ENCODE data around the gene MINDY1. TPM values are rescaled to one million over a fixed set of nuclear protein-coding genes. Genes with fewer than 3 reads are reported as not detected.
A peak's percentile ranks its signal among the peaks of the same experiment; 100 is the strongest.

MINDY1 gene
- total and polyA plus RNA-seq, 4 donors: 7.8 to 31.0 (median 16.7) TPM

- no peak overlapping the region for H3K27ac ChIP-seq (ENCODE audit: low read depth in 1 of 2, low read length in 1 of 2)
- H3K36me3 ChIP-seq (ENCODE audit: control insufficient read depth in 4 of 4, insufficient read depth in 4 of 4, low read length in 4 of 4): peaks cover 17 to 24% (median 23%) of the 10 kb centered on the region in 4 donors
- H3K9ac ChIP-seq (ENCODE audit: insufficient read depth in 1 of 2, low read length in 2 of 2): no peak overlapping the region
- ATAC-seq (ENCODE audit: insufficient read depth, low FRiP score) (no peak), DNase-seq (no peak)
- WGBS, 2 donors: 96% methylated on average over 5 of the region's 5 CpGs
- H3K4me3 ChIP-seq: no peak overlapping the region
- no peaks in the 10 kb centered on the region for H3K27me3 ChIP-seq (ENCODE audit: control insufficient read depth in 3 of 3, insufficient read depth in 3 of 3, low read length in 2 of 3)
- TF ChIP-seq, protein P1, sequence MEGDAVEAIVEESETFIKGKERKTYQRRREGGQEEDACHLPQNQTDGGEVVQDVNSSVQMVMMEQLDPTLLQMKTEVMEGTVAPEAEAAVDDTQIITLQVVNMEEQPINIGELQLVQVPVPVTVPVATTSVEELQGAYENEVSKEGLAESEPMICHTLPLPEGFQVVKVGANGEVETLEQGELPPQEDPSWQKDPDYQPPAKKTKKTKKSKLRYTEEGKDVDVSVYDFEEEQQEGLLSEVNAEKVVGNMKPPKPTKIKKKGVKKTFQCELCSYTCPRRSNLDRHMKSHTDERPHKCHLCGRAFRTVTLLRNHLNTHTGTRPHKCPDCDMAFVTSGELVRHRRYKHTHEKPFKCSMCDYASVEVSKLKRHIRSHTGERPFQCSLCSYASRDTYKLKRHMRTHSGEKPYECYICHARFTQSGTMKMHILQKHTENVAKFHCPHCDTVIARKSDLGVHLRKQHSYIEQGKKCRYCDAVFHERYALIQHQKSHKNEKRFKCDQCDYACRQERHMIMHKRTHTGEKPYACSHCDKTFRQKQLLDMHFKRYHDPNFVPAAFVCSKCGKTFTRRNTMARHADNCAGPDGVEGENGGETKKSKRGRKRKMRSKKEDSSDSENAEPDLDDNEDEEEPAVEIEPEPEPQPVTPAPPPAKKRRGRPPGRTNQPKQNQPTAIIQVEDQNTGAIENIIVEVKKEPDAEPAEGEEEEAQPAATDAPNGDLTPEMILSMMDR (IDR thresholded peaks at IDR 0.05; ENCODE audit: control extremely low read depth, extremely low read depth): no peak
- peaks cover 0 to 9% (median 4%) of the 10 kb centered on the region in 5 donors for H3K4me1 ChIP-seq (ENCODE audit: control insufficient read depth in 5 of 5, insufficient read depth in 5 of 5, low read length in 5 of 5)
- no peaks in the 10 kb centered on the region for H3K9me3 ChIP-seq (ENCODE audit: control insufficient read depth in 4 of 4, insufficient read depth in 3 of 4, low read length in 3 of 4)
These were observed 42.8 kb upstream of the MINDY1 start for GRCh38 chr1:151049458-151049857.

DNA sequence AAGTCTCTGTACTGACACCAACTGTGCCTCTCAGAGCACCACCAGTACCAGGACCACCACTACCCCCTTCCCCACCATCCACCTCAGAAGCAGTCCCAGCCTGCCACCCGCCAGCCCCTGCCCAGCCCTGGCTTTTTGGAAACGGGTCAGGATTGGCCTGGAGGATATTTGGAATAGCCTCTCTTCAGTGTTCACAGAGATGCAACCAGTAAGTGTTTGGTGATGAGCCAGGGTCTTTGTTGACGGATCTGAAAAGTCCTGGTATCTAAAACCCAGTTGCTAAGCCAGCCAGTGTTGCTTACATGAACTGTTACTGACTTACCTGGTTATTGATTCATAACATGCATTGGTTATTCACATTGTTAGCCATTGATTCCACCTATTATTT is 41.9 kb upstream of the MINDY1 start:
- Histone ChIP-seq H3K9me3 (ENCODE audit: control insufficient read depth in 4 of 4, insufficient read depth in 3 of 4, low read length in 3 of 4) (no peaks in the 10 kb centered on the region), H3K27ac (ENCODE audit: low read depth in 1 of 2, low read length in 1 of 2) (peak overlapping the region; percentile 88 to 90), H3K27me3 (ENCODE audit: control insufficient read depth in 3 of 3, insufficient read depth in 3 of 3, low read length in 2 of 3) (no peaks in the 10 kb centered on the region), H3K4me1 (ENCODE audit: control insufficient read depth in 5 of 5, insufficient read depth in 5 of 5, low read length in 5 of 5) (peaks cover 0 to 9% (median 4%) of the 10 kb centered on the region in 5 donors), H3K36me3 (ENCODE audit: control insufficient read depth in 4 of 4, insufficient read depth in 4 of 4, low read length in 4 of 4) (peaks cover 11 to 21% (median 15%) of the 10 kb centered on the region in 4 donors), H3K9ac (ENCODE audit: insufficient read depth in 1 of 2, low read length in 2 of 2) (peak overlapping the region in 1 of 2 donors; percentile 76), H3K4me3 (peak overlapping the region; percentile 69)
- 25 to 30% methylated on average over 3 of the region's 3 CpGs for WGBS, 2 donors
- TF ChIP-seq, protein P1 (IDR thresholded peaks at IDR 0.05; ENCODE audit: control extremely low read depth, extremely low read depth): peak; percentile 17
- DNase-seq (no peak), ATAC-seq (ENCODE audit: insufficient read depth, low FRiP score) (no peak)

GRCh38 chr1:151047925-151048644 is 41.4 kb upstream of the MINDY1 start:
- peak; percentile 77 to 84 (median 77) for DNase-seq
- Histone ChIP-seq H3K4me3 (peak overlapping the region; percentile 69), H3K27ac (ENCODE audit: low read depth in 1 of 2, low read length in 1 of 2) (peak overlapping the region; percentile 88 to 90), H3K36me3 (ENCODE audit: control insufficient read depth in 4 of 4, insufficient read depth in 4 of 4, low read length in 4 of 4) (peaks cover 11 to 16% (median 14%) of the 10 kb centered on the region in 4 donors), H3K9ac (ENCODE audit: insufficient read depth in 1 of 2, low read length in 2 of 2) (peak overlapping the region; percentile 58 to 76), H3K27me3 (ENCODE audit: control insufficient read depth in 3 of 3, insufficient read depth in 3 of 3, low read length in 2 of 3) (no peaks in the 10 kb centered on the region), H3K9me3 (ENCODE audit: control insufficient read depth in 4 of 4, insufficient read depth in 3 of 4, low read length in 3 of 4) (no peaks in the 10 kb centered on the region), H3K4me1 (ENCODE audit: control insufficient read depth in 5 of 5, insufficient read depth in 5 of 5, low read length in 5 of 5) (peaks cover 0 to 9% (median 4%) of the 10 kb centered on the region in 5 donors)
- TF ChIP-seq, protein P1 (IDR thresholded peaks at IDR 0.05; ENCODE audit: control extremely low read depth, extremely low read depth): no peak
- 0% methylated on average over 48 of the region's 48 CpGs for WGBS, 2 donors
- peak; percentile 42 for ATAC-seq (ENCODE audit: insufficient read depth, low FRiP score)

Measured in lung (tissue), 12 donors.